ENCODE data around the gene BHLHE23.

DNA sequence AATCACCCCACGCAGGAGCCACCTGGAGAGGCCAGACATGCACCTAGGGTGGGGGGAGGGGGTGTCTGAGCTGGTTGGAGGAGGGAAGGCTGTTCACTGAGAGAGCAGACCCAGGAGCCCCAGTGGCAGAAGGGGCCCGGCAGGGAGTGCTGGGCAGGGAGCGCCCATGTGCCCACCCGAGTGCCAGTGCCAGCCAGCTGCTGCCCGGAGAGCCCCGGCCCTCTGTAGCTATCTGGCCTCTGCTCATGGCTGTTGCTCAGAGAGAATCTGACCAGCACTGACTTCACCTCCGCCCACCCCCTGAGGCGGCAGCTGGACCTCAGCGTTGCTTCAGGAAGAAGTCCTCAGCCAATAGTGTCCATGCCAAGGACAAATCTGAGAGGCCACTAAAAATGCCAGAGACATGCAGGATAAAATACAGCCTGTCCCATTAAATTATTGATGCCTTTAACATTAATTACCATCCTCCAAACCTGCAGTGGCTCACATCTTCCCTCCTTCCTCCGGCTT is 31.5 kb downstream of the BHLHE23 start:
- TF ChIP-seq CTCF (conservative IDR thresholded peaks at IDR 0.05 in 1 of 2, IDR thresholded peaks at IDR 0.05 in 1 of 2; ENCODE audit: low read depth in 1 of 2, low read length in 2 of 2) (no peak), EZH2 (IDR thresholded peaks at IDR 0.05; ENCODE audit: low read length, missing control alignments) (no peak)
